ENCODE measurements around the gene TBC1D3B. TPM values are rescaled to one million over a fixed set of nuclear protein-coding genes. Genes with fewer than 3 reads are reported as not detected.
"Not testable (repeated sequence)": the region's sequence is repeated elsewhere in the genome, so short reads cannot be mapped to it uniquely, and the experiment has no call there.

TBC1D3B gene
- total and polyA plus RNA-seq, 2 of the 13 experiments (the other 11 are each of a cell fraction or from before 2014, with no cell fraction given): 1.1 to 1.8 TPM

DNA sequence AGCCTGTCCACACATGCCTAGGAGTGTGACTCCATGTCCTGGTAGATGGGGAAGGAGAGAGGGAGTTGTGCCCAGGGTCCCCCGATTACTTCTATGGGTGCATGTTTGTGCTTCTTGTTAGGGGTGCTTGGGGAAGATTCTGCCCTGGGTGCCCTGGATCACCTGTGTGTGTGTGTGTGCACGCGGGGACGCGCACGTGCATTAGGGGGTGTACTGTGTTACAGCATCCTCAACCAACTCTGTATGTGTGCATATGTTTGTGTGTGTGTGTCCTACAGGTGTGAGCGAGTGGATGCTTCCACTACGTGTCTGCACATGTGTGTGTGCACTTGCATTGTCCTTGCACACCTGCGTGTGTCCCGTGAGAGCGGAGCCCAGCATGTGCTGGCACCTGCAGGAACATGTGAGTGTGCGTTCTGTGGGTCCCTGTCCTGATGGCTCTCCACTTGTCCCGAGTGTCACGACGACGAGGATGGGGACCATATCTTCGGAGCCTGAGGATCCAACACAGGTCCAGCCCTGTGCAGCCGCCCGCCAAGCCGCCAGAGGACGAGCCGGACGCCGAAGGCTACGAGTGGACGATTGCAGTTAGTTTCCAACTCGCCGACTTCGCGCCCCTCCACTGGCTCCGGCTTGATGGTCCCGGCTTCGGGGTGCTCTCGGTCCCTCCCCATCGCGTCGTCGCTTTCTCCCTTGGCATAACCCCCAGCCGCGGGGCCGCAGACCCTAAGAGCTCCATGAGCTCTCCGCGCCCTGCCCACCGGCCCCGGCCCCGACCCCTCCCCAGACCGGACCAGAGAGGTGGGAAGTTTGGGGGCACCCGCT, 6.0 kb upstream of the TBC1D3B start (continued):
- peak; percentile 45; the same call in 1 of the 2 replicates for TF ChIP-seq DNMT1 (CRISPR knock-in tag; IDR thresholded peaks at IDR 0.05)
- TF ChIP-seq HOXA9 (CRISPR knock-in tag; IDR thresholded peaks at IDR 0.05; ENCODE audit: borderline replicate concordance): peak; percentile 53; the same call in 1 of the 2 replicates
- no peak for TF ChIP-seq TGIF2 (CRISPR knock-in tag; IDR thresholded peaks at IDR 0.05)
- TF ChIP-seq HHEX (CRISPR knock-in tag; IDR thresholded peaks at IDR 0.05): no peak
- TF ChIP-seq EED (CRISPR knock-in tag; IDR thresholded peaks at IDR 0.05): 0 out of 2 replicates have a peak, but pooled peaks have one; percentile 57
- 0 out of 2 replicates have a peak, but pooled peaks have one; percentile 8 for TF ChIP-seq ZNF235 (CRISPR knock-in tag; IDR thresholded peaks at IDR 0.05; ENCODE audit: borderline replicate concordance)
- no peak for TF ChIP-seq ZBTB7A (CRISPR knock-in tag; IDR thresholded peaks at IDR 0.05)
- no peak for TF ChIP-seq ZFX (CRISPR knock-in tag; IDR thresholded peaks at IDR 0.05; ENCODE audit: low read depth)
- TF ChIP-seq NRL (CRISPR knock-in tag; IDR thresholded peaks at IDR 0.05; ENCODE audit: borderline replicate concordance): no peak

DNA sequence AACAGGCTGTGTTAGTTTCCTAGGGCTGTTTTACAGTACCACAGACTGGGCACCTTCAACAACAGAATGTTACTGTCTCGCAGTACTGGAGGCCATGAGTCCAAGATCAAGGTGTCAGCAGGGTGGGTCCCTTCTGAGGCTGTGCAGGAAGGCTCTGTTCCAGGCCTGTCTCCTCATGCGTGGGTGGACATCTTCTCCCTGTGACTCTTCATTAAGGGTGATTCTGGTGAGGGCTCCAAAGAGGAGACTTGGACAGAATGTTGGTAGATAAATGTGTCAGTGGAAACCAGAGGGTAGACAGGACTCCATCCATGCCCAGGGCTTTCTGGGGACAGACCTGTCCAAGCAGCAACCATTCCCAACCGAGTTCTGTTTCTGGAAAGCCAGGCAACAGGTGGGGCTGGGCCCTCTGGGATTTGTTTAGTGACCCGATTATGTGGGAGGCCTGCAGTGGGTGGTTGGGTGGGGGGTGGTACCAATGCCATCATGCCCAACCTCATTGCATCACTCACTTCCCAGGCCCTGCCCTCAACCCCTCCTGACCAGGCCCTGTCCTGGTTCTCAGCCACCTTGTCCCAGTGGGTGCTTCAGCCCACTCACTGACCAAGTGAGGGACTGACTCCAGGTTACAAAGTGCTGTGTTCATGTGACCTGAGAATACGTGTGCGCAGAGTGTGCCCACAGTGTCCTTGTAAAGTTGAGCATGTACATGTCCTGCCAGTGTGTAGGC, 5.2 kb upstream of the TBC1D3B start:
- H3K79me2 ChIP-seq (ENCODE audit: insufficient read depth, low read length); H3K4me2 ChIP-seq (ENCODE audit: low read depth, low read length); H3K27ac ChIP-seq (ENCODE audit: extremely low read length, insufficient read depth, low read length); H3K4me3 ChIP-seq (replicated peaks in 1 of 3; ENCODE audit: insufficient read depth in 1 of 3, low read depth in 2 of 3, low read length in 3 of 3); H2AFZ ChIP-seq (ENCODE audit: low read length); BruUV-seq (replicated peaks); CTCF ChIA-PET (ENCODE audit: low intra/inter-chr PET ratio, low total read pairs); DNase-seq (ENCODE audit: low spot score); H3K9ac ChIP-seq (ENCODE audit: insufficient read depth, low read depth, low read length); FAIRE-seq; intact Hi-C loops (cut with micrococcal nuclease; ENCODE audit: unreplicated experiment); in situ Hi-C loops (cut with HindIII; ENCODE audit: extremely low pct_ligation_motif_present, low pct_unique_long_range_greater_than_20kb); ATAC-seq; H4K20me1 ChIP-seq (ENCODE audit: insufficient read depth, low read length); H3K4me1 ChIP-seq (ENCODE audit: insufficient read depth, low read length); H3K36me3 ChIP-seq (replicated peaks in 1 of 2; ENCODE audit: control insufficient read depth in 1 of 2, insufficient read depth in 2 of 2, low read length in 2 of 2); POLR2A ChIA-PET; H3K9me3 ChIP-seq (ENCODE audit: low read length): not testable (repeated sequence)
- peaks cover 21 to 32% of the 10 kb centered on the region in 2 experiments for H3K27me3 ChIP-seq (ENCODE audit: control insufficient read depth in 1 of 2, insufficient read depth in 2 of 2, low read length in 2 of 2)
- WGBS (ENCODE audit: low lambda C conversion rate): 47% methylated on average over 6 of the region's 6 CpGs

DNA sequence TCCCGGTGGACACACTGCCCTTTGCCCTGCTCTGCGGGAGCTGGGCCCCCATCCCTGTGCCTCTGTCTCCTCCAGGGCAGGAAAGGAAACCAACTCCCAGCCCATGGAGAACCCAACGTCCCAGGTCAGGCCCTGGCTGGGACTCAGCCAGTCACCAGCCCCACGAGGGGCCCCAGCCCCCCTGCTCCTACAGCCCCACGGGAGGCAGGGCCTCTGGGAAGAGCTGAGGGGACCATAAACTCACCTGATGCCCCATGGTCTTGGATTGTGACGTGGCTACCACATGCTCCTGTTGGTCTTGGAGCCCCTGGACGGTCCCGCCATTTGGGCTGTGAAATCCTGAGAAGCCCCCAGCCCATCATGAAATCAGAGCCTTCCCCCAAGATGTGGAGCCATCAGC, 7.6 kb downstream of the TBC1D3B start:
- H3K27me3 ChIP-seq (ENCODE audit: control insufficient read depth in 1 of 2, insufficient read depth in 2 of 2, low read length in 2 of 2); intact Hi-C loops (cut with micrococcal nuclease; ENCODE audit: unreplicated experiment); H3K4me2 ChIP-seq (ENCODE audit: low read depth, low read length); CTCF ChIA-PET (ENCODE audit: low intra/inter-chr PET ratio, low total read pairs); in situ Hi-C loops (cut with HindIII; ENCODE audit: extremely low pct_ligation_motif_present, low pct_unique_long_range_greater_than_20kb); H3K9me3 ChIP-seq (ENCODE audit: low read length); H3K27ac ChIP-seq (ENCODE audit: extremely low read length, insufficient read depth, low read length); H3K4me3 ChIP-seq (replicated peaks in 1 of 3; ENCODE audit: insufficient read depth in 1 of 3, low read depth in 2 of 3, low read length in 3 of 3); BruUV-seq (replicated peaks); FAIRE-seq; H2AFZ ChIP-seq (ENCODE audit: low read length); H3K36me3 ChIP-seq (replicated peaks in 1 of 2; ENCODE audit: control insufficient read depth in 1 of 2, insufficient read depth in 2 of 2, low read length in 2 of 2); H4K20me1 ChIP-seq (ENCODE audit: insufficient read depth, low read length); ATAC-seq; DNase-seq (ENCODE audit: low spot score); H3K79me2 ChIP-seq (ENCODE audit: insufficient read depth, low read length); H3K4me1 ChIP-seq (ENCODE audit: insufficient read depth, low read length); H3K9ac ChIP-seq (ENCODE audit: insufficient read depth, low read depth, low read length); POLR2A ChIA-PET: not testable (repeated sequence)
- WGBS (ENCODE audit: low lambda C conversion rate): 22% methylated on average over 5 of the region's 8 CpGs
